Uterus (tissue), 2 donors: ENCODE data around the gene SLC22A16.

Experiments
- POLR2A ChIP-seq, 2 donors: fragments of 450-650 bp; IDR thresholded peaks; one replicate each; pipeline ENCODE4 v1.6.1; 2016; ENCODE audit warnings: antibody characterized with exemption in 2 of 2, mild to moderate bottlenecking in 1 of 2, moderate library complexity in 1 of 2
- TF ChIP-seq, protein P1 (sequence below), 4 experiments: fragments of 200-600 bp in 2 of 4; fragments of 450-650 bp in 2 of 4; sonication (generic) in 2 of 4; IDR thresholded peaks; one replicate each; pipeline ENCODE4 v1.5.1; 2016 to 2019; ENCODE audit warnings: antibody characterized with exemption in 4 of 4, mild to moderate bottlenecking in 2 of 4, moderate library complexity in 1 of 4

DNA sequence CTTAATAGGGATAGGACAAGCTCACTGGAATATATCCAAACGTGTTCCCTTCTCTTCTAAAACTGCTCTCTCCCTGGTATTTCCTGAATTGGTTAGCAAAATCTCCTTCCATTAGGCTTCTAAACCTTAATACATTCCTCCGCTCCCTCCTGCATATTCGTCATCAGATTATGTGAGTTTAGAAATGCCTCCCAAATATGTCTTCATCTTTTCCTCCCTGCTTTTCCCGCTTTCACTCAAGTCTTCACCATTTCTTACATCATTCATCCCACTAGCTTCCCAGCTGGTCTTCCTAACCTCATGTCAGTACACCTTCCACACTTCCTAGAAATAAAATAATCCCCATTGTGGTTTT is 26.9 kb downstream of the SLC22A16 start:
- TF ChIP-seq POLR2A (IDR thresholded peaks at IDR 0.05): no peak
- TF ChIP-seq, protein P1, sequence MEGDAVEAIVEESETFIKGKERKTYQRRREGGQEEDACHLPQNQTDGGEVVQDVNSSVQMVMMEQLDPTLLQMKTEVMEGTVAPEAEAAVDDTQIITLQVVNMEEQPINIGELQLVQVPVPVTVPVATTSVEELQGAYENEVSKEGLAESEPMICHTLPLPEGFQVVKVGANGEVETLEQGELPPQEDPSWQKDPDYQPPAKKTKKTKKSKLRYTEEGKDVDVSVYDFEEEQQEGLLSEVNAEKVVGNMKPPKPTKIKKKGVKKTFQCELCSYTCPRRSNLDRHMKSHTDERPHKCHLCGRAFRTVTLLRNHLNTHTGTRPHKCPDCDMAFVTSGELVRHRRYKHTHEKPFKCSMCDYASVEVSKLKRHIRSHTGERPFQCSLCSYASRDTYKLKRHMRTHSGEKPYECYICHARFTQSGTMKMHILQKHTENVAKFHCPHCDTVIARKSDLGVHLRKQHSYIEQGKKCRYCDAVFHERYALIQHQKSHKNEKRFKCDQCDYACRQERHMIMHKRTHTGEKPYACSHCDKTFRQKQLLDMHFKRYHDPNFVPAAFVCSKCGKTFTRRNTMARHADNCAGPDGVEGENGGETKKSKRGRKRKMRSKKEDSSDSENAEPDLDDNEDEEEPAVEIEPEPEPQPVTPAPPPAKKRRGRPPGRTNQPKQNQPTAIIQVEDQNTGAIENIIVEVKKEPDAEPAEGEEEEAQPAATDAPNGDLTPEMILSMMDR (IDR thresholded peaks at IDR 0.05): no peak
